GM21786 (cell line): ENCODE measurements around the gene OPCML.

ENCODE experiments used
- ATAC-seq: cut with Tn5 transposase; IDR thresholded peaks from one replicate; pipeline ENCODE4 v1.9.1; 2021; ENCODE audit not compliant: unreplicated experiment

Gene OPCML

GRCh38 chr11:132777067-132777975 lies 755.0 kb downstream of the OPCML start:
- no peak for ATAC-seq

- no peak for ATAC-seq
Observed at GRCh38 chr11:132773751-132774150, 758.5 kb downstream of the OPCML start.

GRCh38 chr11:132772703-132773545 lies 759.4 kb downstream of the OPCML start:
- ATAC-seq = no peak

- no peak for ATAC-seq
Observed at GRCh38 chr11:132771746-132772145, 760.6 kb downstream of the OPCML start.

- ATAC-seq = no peak
Observed at GRCh38 chr11:132770829-132771530, 761.3 kb downstream of the OPCML start.

- no peak for ATAC-seq
Observed at GRCh38 chr11:132763503-132763902, 768.8 kb downstream of the OPCML start.

- ATAC-seq = no peak
Observed at GRCh38 chr11:132755934-132756333, 776.4 kb downstream of the OPCML start.

GRCh38 chr11:132751516-132752250 lies 780.6 kb downstream of the OPCML start:
- no peak for ATAC-seq

GRCh38 chr11:132746305-132746704 lies 786.0 kb downstream of the OPCML start:
- ATAC-seq = no peak

- ATAC-seq = no peak
Observed at GRCh38 chr11:132745306-132745705, 787.0 kb downstream of the OPCML start.

GRCh38 chr11:132744771-132745170 lies 787.5 kb downstream of the OPCML start:
- no peak for ATAC-seq

- ATAC-seq = no peak
Observed at GRCh38 chr11:132743601-132744000, 788.7 kb downstream of the OPCML start.

GRCh38 chr11:132742929-132743328 lies 789.4 kb downstream of the OPCML start:
- no peak for ATAC-seq

GRCh38 chr11:132734217-132734616 lies 798.1 kb downstream of the OPCML start:
- no peak for ATAC-seq

GRCh38 chr11:132728026-132728425 lies 804.3 kb downstream of the OPCML start:
- ATAC-seq = no peak

- ATAC-seq = no peak
Observed at GRCh38 chr11:132721526-132721925, 810.8 kb downstream of the OPCML start.

- ATAC-seq = no peak
Observed at GRCh38 chr11:132719684-132720083, 812.6 kb downstream of the OPCML start.

GRCh38 chr11:132718711-132719671 lies 813.3 kb downstream of the OPCML start:
- ATAC-seq = no peak

- ATAC-seq = no peak
Observed at GRCh38 chr11:132717824-132718223, 814.5 kb downstream of the OPCML start.
